ENCODE results near the gene TMEM207. TPM values are rescaled to one million over a fixed set of nuclear protein-coding genes. Genes with fewer than 3 reads are reported as not detected.

Gene TMEM207
- total RNA-seq, 1 experiment from 2014 or later = not detected

- H3K27ac ChIP-seq (ENCODE audit: low read depth, low read length) = no peak overlapping the region
- no peaks in the 10 kb centered on the region for H3K27me3 ChIP-seq (ENCODE audit: insufficient read depth, low read length)
- CTCF ChIA-PET = no interaction called here
- intact Hi-C loops (cut with micrococcal nuclease) = loop anchor here (10.0 kb wide), 1 partner anchor 357 kb away; no protein-coding TSS in a partner anchor
- TF ChIP-seq POLR2A (IDR thresholded peaks at IDR 0.05; ENCODE audit: borderline replicate concordance, extremely low read depth, insufficient read depth, insufficient read length) = no peak
- TF ChIP-seq CBX3 (IDR thresholded peaks at IDR 0.05; ENCODE audit: low read depth) = no peak
- no peak for TF ChIP-seq SRF (IDR thresholded peaks at IDR 0.05; ENCODE audit: low read depth)
- no peak for TF ChIP-seq SIN3A (IDR thresholded peaks at IDR 0.05; ENCODE audit: low read depth)
- no peak for TF ChIP-seq CTCF (IDR thresholded peaks at IDR 0.05 in 2 of 3, conservative IDR thresholded peaks at IDR 0.05 in 1 of 3; ENCODE audit: borderline replicate concordance in 1 of 3, insufficient read depth in 1 of 3, low read depth in 2 of 3, low read length in 2 of 3)
- TF ChIP-seq YY1 (IDR thresholded peaks at IDR 0.05; ENCODE audit: extremely low read depth, insufficient replicate concordance, low read depth, low read length) = no peak
- TF ChIP-seq ZNF274 (IDR thresholded peaks at IDR 0.05; ENCODE audit: low read depth, low read length) = no peak
- TF ChIP-seq EGR1 (IDR thresholded peaks at IDR 0.05; ENCODE audit: low read depth) = no peak
- TF ChIP-seq REST (IDR thresholded peaks at IDR 0.05; ENCODE audit: low read depth) = no peak
- no peak for TF ChIP-seq ELF1 (IDR thresholded peaks at IDR 0.05; ENCODE audit: borderline replicate concordance, low read depth)
- no peak for TF ChIP-seq FOSL1 (IDR thresholded peaks at IDR 0.05; ENCODE audit: low read depth)
- TF ChIP-seq ZFX (IDR thresholded peaks at IDR 0.05) = no peak
- TF ChIP-seq SP1 (IDR thresholded peaks at IDR 0.05; ENCODE audit: low read depth) = no peak
- no peak for TF ChIP-seq ZBTB33 (IDR thresholded peaks at IDR 0.05; ENCODE audit: extremely low read depth, insufficient replicate concordance, low read length)
- TF ChIP-seq EZH2phosphoT487 (IDR thresholded peaks at IDR 0.05; ENCODE audit: borderline replicate concordance) = no peak
- no peak for TF ChIP-seq TCF7L2 (IDR thresholded peaks at IDR 0.05; ENCODE audit: borderline replicate concordance, extremely low read depth, insufficient read depth, insufficient read length)
- no peak for TF ChIP-seq JUND (IDR thresholded peaks at IDR 0.05)
- no peak overlapping the region for H3K4me2 ChIP-seq (ENCODE audit: low read length)
- no peaks in the 10 kb centered on the region for H3K9me2 ChIP-seq (ENCODE audit: insufficient read depth)
- no peaks in the 10 kb centered on the region for H3K36me3 ChIP-seq (ENCODE audit: control insufficient read depth in 1 of 2, insufficient read depth in 2 of 2, low read length in 2 of 2)
- H3K9me3 ChIP-seq (ENCODE audit: control insufficient read depth in 1 of 2, insufficient read depth in 1 of 2, low read depth in 1 of 2, low read length in 2 of 2) = no peaks in the 10 kb centered on the region
- POLR2A ChIA-PET = no interaction called here
- peaks cover 5 to 18% of the 10 kb centered on the region in 2 experiments; a peak in 2 of 4 replicates for H3K4me1 ChIP-seq (ENCODE audit: control insufficient read depth in 1 of 2, insufficient read depth in 2 of 2, low read length in 2 of 2)
- no peak overlapping the region for H3K9ac ChIP-seq (ENCODE audit: low read length)
- no TSS peak for BruUV-seq (replicated peaks)
- ATAC-seq (no peak), DNase-seq (ENCODE audit: low read depth, low spot score) (no peak)
- no peaks in the 10 kb centered on the region for H4K20me1 ChIP-seq (ENCODE audit: insufficient read depth)
- H2AFZ ChIP-seq (ENCODE audit: low read depth, low read length, poor library complexity, severe bottlenecking) = no peak overlapping the region
- H3K4me3 ChIP-seq (replicated peaks in 1 of 2; ENCODE audit: low read depth in 1 of 2, low read length in 2 of 2) = no peak overlapping the region
- RAD21 ChIA-PET (ENCODE audit: low non-redundant PET in 1 of 2, low total read pairs in 2 of 2, uncharacterized antibody in 2 of 2, unreplicated experiment in 2 of 2) = no interaction called here
- no peaks in the 10 kb centered on the region for H3K79me2 ChIP-seq (ENCODE audit: insufficient read depth, low read length)
Measured at GRCh38 chr3:190382082-190382481, 67.6 kb downstream of the TMEM207 start.

All from HCT116 (cell line).